Ishikawa (cell line): ENCODE measurements around the gene TMEM117.

Experiments
- CEBPB ChIP-seq: IDR thresholded peaks from 2 replicates; pipeline ENCODE4 v1.6.1; 2012
- CREB1 ChIP-seq: IDR thresholded peaks from 2 replicates; pipeline ENCODE4 v1.6.1; 2012; ENCODE audit warnings: low read depth
- EGR1 ChIP-seq: IDR thresholded peaks from 2 replicates; pipeline ENCODE4 v1.6.1; 2012
- EP300 ChIP-seq: IDR thresholded peaks from 2 replicates; pipeline ENCODE4 v1.6.1; 2012; ENCODE audit warnings: borderline replicate concordance
- FOXM1 ChIP-seq: IDR thresholded peaks from 2 replicates; pipeline ENCODE4 v1.6.1; 2012; ENCODE audit warnings: low read depth, borderline replicate concordance
- MAX ChIP-seq: IDR thresholded peaks from 2 replicates; pipeline ENCODE4 v1.6.1; 2012
- NFIC ChIP-seq: IDR thresholded peaks from 2 replicates; pipeline ENCODE4 v1.6.1; 2012
- RAD21 ChIP-seq: IDR thresholded peaks from 2 replicates; pipeline ENCODE4 v1.6.1; 2012; ENCODE audit warnings: low read depth
- REST ChIP-seq: IDR thresholded peaks from 2 replicates; pipeline ENCODE4 v1.6.1; 2012; ENCODE audit warnings: low read depth, mild to moderate bottlenecking
- TAF1 ChIP-seq: IDR thresholded peaks from 2 replicates; pipeline ENCODE4 v1.6.1; 2012; ENCODE audit warnings: low read depth, mild to moderate bottlenecking
- TCF12 ChIP-seq: IDR thresholded peaks from 2 replicates; pipeline ENCODE4 v1.6.1; 2012; ENCODE audit warnings: low read depth
- TEAD4 ChIP-seq: IDR thresholded peaks from 2 replicates; pipeline ENCODE4 v1.6.1; 2012
- YY1 ChIP-seq: IDR thresholded peaks from 2 replicates; pipeline ENCODE4 v1.6.1; 2012; ENCODE audit warnings: low read depth

GRCh38 chr12:43898474-43898873, 62.6 kb downstream of the TMEM117 start:
- TF ChIP-seq MAX: no peak
- TF ChIP-seq NFIC: no peak
- no peak for TF ChIP-seq TCF12
- TF ChIP-seq CEBPB: no peak
- no peak for TF ChIP-seq CREB1
- no peak for TF ChIP-seq REST
- TF ChIP-seq EP300: no peak
- no peak for TF ChIP-seq RAD21
- TF ChIP-seq TAF1: no peak
- TF ChIP-seq TEAD4: no peak
- TF ChIP-seq YY1: no peak
- TF ChIP-seq FOXM1: no peak
- no peak for TF ChIP-seq EGR1
